BJ (cell line): ENCODE measurements around the gene ARHGEF1. TPM values are rescaled to one million over a fixed set of nuclear protein-coding genes. Genes with fewer than 3 reads are reported as not detected.

Source experiments
- CTCF ChIA-PET: fragments of 350-600 bp; formaldehyde crosslinking; extraction: SDS; loops from one replicate; lab custom pipeline; 2021; ENCODE audit warnings: antibody characterized with exemption, inconsistent platforms; lab: Yijun Ruan, JAX
- POLR2A ChIA-PET: fragments of 300-600 bp; sonication (Branson Sonifier 250); formaldehyde crosslinking; extraction: SDS; loops from one replicate; lab custom pipeline; 2021; ENCODE audit warnings: antibody characterized with exemption; lab: Charles Lee
- DNase-seq: peaks from one replicate; pipeline ENCODE4 v3.0.0-alpha.2; 2011; ENCODE audit warnings: low read depth
- H3K27me3 ChIP-seq: 2 replicates; pipeline ENCODE4 v1.6.0; 2011; ENCODE audit warnings: low read length; ENCODE audit not compliant: control insufficient read depth, insufficient read depth
- H3K36me3 ChIP-seq: 2 replicates; pipeline ENCODE4 v1.5.1; 2011; ENCODE audit warnings: low read length; ENCODE audit not compliant: control insufficient read depth, insufficient read depth
- H3K4me3 ChIP-seq: 2 replicates; pipeline ENCODE4 v1.5.1; 2011; ENCODE audit warnings: low read depth, mild to moderate bottlenecking, control low read depth, low read length
- polyA plus RNA-seq: library from polyadenylated mRNA; depleted of rRNA; stranded (reverse); fragments of >200 nt; gene quantifications from 2 replicates; pipeline ENCODE4 v1.2.3, GENCODE V29; 2011
- TF ChIP-seq, protein P1 (sequence below): IDR thresholded peaks from 2 replicates; pipeline ENCODE4 v1.5.1; 2011; ENCODE audit warnings: low read depth, mild to moderate bottlenecking, control low read depth, inconsistent platforms, low read length, moderate library complexity; ENCODE audit not compliant: insufficient read depth

ARHGEF1 gene
- polyA plus RNA-seq, 1 experiment, result 41.0 TPM

DNA sequence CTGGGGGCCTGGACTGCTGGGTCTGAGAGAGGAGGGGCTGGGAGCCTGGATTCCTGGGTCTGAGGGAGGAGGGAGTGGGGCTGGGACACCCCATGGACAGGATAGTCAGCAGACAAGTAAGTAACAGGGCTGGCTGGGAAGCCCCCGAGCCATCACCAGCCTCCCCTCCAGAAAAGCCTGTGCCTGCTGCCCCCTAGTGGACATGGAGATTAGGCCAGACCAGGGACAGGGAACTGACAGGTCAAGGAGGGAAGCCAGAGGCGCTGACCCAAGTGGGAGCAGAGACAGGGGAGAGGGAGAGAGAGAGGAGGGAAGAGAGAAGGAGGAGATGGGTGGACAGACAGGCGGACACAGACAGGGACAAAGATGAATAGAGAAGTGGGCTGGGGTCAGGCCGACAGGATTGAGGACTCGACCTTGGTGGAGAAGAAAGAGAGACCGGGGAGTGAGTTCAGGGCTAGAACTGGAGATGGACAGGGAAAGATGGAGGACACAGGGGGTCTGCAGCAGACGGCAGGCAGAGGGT, 51.9 kb downstream of the ARHGEF1 start:
- TF ChIP-seq, protein P1, sequence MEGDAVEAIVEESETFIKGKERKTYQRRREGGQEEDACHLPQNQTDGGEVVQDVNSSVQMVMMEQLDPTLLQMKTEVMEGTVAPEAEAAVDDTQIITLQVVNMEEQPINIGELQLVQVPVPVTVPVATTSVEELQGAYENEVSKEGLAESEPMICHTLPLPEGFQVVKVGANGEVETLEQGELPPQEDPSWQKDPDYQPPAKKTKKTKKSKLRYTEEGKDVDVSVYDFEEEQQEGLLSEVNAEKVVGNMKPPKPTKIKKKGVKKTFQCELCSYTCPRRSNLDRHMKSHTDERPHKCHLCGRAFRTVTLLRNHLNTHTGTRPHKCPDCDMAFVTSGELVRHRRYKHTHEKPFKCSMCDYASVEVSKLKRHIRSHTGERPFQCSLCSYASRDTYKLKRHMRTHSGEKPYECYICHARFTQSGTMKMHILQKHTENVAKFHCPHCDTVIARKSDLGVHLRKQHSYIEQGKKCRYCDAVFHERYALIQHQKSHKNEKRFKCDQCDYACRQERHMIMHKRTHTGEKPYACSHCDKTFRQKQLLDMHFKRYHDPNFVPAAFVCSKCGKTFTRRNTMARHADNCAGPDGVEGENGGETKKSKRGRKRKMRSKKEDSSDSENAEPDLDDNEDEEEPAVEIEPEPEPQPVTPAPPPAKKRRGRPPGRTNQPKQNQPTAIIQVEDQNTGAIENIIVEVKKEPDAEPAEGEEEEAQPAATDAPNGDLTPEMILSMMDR, result peak; percentile 92
- ChIA-PET POLR2A (no interaction called here), CTCF (interaction anchor here (0.7 to 1.3 kb wide), 7 partner anchors 23 to 436 kb away, joined by 3 to 6 read pairs (median 4); partner anchors contain the start of gene RPS19)
- no peaks in the 10 kb centered on the region for H3K36me3 ChIP-seq
- DNase-seq, result no peak
- no peak overlapping the region for H3K4me3 ChIP-seq
- H3K27me3 ChIP-seq, result peaks cover 36% of the 10 kb centered on the region

DNA sequence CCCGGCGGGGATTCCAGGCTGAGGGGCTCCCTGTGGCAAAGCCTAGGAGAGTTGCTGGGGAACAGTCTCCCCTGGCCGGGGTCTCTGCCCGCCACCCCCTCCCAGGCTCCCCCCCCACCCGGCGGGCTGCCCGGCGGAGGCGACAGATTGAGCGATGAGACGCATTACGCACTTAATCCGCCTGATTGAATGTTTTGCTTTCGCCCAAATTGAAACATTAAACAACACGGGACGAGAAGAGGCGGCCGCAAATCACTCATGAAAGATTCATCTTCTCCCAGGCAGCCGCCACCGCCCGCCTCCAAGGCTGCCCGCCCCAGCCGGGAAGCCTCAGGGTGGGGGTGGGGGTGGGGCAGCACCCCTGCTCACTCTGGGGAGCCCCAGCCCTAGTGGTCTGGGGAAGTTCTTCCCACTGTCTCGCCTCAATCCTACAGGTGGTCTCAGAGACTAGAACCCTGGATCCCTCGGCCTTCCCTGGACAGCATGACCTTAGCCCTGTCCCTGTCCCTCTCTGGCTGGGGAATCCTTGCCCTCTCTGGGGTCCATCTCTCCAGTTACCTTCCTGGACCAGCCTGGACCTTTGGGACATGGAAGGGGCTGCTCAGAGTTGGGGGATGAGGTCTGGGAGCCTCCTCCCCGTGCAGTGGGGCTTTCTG, 52.9 kb downstream of the ARHGEF1 start:
- TF ChIP-seq, protein P1, result no peak
- ChIA-PET POLR2A (no interaction called here), CTCF (interaction anchor here (1.2 to 2.2 kb wide), 2 partner anchors 9 to 62 kb away, joined by 4 to 11 read pairs; no protein-coding TSS in a partner anchor)
- Histone ChIP-seq H3K36me3 (no peaks in the 10 kb centered on the region), H3K27me3 (peaks cover 26% of the 10 kb centered on the region), H3K4me3 (no peak overlapping the region)
- no peak for DNase-seq

DNA sequence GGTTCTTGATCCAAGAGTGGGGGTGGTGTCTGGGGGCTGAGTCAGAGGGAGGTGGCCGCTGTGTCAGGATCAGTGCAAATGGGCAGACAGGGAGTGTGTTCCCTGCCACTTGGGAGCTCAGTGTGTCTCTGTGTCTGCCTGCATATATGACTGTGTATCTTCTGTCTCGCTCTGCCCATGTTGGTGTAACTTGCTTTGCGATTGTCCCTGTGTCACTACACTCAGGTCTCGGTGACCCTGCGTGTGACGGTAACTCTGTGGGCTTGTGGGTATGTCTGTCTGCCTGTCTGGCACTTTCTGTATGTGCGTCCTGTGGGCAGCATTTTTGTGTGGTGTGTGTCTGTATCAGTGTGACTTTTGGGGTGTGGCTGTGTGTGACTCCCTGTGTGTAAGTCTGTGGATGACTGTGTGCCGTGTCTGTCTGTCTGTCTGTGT, 53.4 kb downstream of the ARHGEF1 start:
- H3K4me3 ChIP-seq, result no peak overlapping the region
- DNase-seq, result no peak
- TF ChIP-seq, protein P1, result no peak

DNA sequence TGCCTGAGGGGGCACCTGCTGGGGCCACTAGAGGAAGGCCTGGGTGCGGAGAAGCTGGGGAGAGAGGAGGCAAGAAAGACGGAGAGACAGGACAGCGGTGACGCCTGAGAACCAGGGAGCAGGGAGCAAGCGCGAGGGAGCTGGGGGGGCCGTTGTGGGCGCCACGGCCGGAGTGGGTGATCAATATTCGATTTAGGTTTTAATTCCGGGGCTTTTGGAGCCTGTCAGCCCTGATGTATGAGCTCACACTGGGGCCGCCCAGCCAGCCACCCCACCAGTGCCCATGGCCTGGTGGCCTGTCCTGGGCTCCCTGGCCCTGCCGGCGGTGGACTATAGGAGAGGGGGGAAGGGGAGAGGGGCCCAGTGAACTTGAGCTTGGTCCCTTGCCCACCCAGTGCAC, 54.0 kb downstream of the ARHGEF1 start:
- DNase-seq, result no peak
- H3K4me3 ChIP-seq, result no peak overlapping the region
- CTCF ChIA-PET, result interaction anchor here (0.6 to 2.2 kb wide), 5 partner anchors 8 to 64 kb away, joined by 3 to 11 read pairs (median 4); partner anchors contain the start of gene ERFL
- POLR2A ChIA-PET, result no interaction called here
- H3K36me3 ChIP-seq, result no peaks in the 10 kb centered on the region
- H3K27me3 ChIP-seq, result peaks cover 16% of the 10 kb centered on the region
- TF ChIP-seq, protein P1, result no peak

More for the DNA sequence above, 53.4 kb downstream of the ARHGEF1 start:
- Histone ChIP-seq H3K36me3 (no peaks in the 10 kb centered on the region), H3K27me3 (peaks cover 21% of the 10 kb centered on the region)
- CTCF ChIA-PET, result interaction anchor here (1.2 to 2.2 kb wide), 2 partner anchors 9 to 63 kb away, joined by 4 to 11 read pairs; no protein-coding TSS in a partner anchor
- POLR2A ChIA-PET, result no interaction called here
